ENCODE data around the gene OBSCN. TPM values are rescaled to one million over a fixed set of nuclear protein-coding genes. Genes with fewer than 3 reads are reported as not detected.

OBSCN gene
- total and polyA plus RNA-seq, 2 of the 13 experiments (the other 11 are each of a cell fraction or from before 2014, with no cell fraction given), result 0.20 TPM

- CTCF ChIA-PET (ENCODE audit: low intra/inter-chr PET ratio, low total read pairs), result no interaction called here
- no peak overlapping the region for H3K4me3 ChIP-seq (replicated peaks in 1 of 3; ENCODE audit: insufficient read depth in 1 of 3, low read depth in 2 of 3, low read length in 3 of 3)
Observed at GRCh38 chr1:228321435-228321834, 113.6 kb downstream of the OBSCN start.

More at GRCh38 chr1:228321435-228321834, 113.6 kb downstream of the OBSCN start:
- Histone ChIP-seq H3K9me3 (ENCODE audit: low read length) (no peaks in the 10 kb centered on the region), H4K20me1 (ENCODE audit: insufficient read depth, low read length) (no peaks in the 10 kb centered on the region), H2AFZ (ENCODE audit: low read length) (no peak overlapping the region), H3K27ac (ENCODE audit: extremely low read length, insufficient read depth, low read length) (no peak overlapping the region), H3K4me2 (ENCODE audit: low read depth, low read length) (no peak overlapping the region), H3K4me1 (ENCODE audit: insufficient read depth, low read length) (no peaks in the 10 kb centered on the region), H3K27me3 (ENCODE audit: control insufficient read depth in 1 of 2, insufficient read depth in 2 of 2, low read length in 2 of 2) (no peaks in the 10 kb centered on the region; a peak in 1 of 5 replicates), H3K36me3 (replicated peaks in 1 of 2; ENCODE audit: control insufficient read depth in 1 of 2, insufficient read depth in 2 of 2, low read length in 2 of 2) (no peaks in the 10 kb centered on the region), H3K9ac (ENCODE audit: insufficient read depth, low read depth, low read length) (no peak overlapping the region), H3K79me2 (ENCODE audit: insufficient read depth, low read length) (no peaks in the 10 kb centered on the region)
- TF ChIP-seq, protein P1, sequence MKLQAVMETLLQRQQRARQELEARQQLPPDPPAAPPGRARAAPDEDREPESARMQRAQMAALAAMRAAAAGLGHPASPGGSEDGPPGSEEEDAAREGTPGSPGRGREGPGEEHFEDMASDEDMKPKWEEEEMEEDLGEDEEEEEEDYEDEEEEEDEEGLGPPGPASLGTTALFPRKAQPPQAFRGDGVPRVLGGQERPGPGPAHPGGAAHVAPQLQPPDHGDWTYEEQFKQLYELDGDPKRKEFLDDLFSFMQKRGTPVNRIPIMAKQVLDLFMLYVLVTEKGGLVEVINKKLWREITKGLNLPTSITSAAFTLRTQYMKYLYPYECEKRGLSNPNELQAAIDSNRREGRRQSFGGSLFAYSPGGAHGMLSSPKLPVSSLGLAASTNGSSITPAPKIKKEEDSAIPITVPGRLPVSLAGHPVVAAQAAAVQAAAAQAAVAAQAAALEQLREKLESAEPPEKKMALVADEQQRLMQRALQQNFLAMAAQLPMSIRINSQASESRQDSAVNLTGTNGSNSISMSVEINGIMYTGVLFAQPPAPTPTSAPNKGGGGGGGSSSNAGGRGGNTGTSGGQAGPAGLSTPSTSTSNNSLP (IDR thresholded peaks at IDR 0.05; ENCODE audit: low read depth, low read length), result no peak
- TF ChIP-seq BRD4 (CRISPR knock-in tag; IDR thresholded peaks at IDR 0.05) (no peak), WIZ (CRISPR knock-in tag; IDR thresholded peaks at IDR 0.05) (no peak), NCOA1 (CRISPR knock-in tag; IDR thresholded peaks at IDR 0.05) (no peak), ATF5 (CRISPR knock-in tag; IDR thresholded peaks at IDR 0.05; ENCODE audit: low read depth) (no peak), RCOR2 (CRISPR knock-in tag; IDR thresholded peaks at IDR 0.05) (no peak), RFX5 (IDR thresholded peaks at IDR 0.05; ENCODE audit: low read depth, low read length) (no peak), ZSCAN30 (CRISPR knock-in tag; IDR thresholded peaks at IDR 0.05) (no peak), MLLT10 (CRISPR knock-in tag; IDR thresholded peaks at IDR 0.05) (no peak), ZNF720 (CRISPR knock-in tag; IDR thresholded peaks at IDR 0.05) (no peak), ARNT2 (CRISPR knock-in tag; IDR thresholded peaks at IDR 0.05; ENCODE audit: low read depth) (no peak), ATF6 (CRISPR knock-in tag; conservative IDR thresholded peaks at IDR 0.05) (no peak)
- TF ChIP-seq, protein P2, sequence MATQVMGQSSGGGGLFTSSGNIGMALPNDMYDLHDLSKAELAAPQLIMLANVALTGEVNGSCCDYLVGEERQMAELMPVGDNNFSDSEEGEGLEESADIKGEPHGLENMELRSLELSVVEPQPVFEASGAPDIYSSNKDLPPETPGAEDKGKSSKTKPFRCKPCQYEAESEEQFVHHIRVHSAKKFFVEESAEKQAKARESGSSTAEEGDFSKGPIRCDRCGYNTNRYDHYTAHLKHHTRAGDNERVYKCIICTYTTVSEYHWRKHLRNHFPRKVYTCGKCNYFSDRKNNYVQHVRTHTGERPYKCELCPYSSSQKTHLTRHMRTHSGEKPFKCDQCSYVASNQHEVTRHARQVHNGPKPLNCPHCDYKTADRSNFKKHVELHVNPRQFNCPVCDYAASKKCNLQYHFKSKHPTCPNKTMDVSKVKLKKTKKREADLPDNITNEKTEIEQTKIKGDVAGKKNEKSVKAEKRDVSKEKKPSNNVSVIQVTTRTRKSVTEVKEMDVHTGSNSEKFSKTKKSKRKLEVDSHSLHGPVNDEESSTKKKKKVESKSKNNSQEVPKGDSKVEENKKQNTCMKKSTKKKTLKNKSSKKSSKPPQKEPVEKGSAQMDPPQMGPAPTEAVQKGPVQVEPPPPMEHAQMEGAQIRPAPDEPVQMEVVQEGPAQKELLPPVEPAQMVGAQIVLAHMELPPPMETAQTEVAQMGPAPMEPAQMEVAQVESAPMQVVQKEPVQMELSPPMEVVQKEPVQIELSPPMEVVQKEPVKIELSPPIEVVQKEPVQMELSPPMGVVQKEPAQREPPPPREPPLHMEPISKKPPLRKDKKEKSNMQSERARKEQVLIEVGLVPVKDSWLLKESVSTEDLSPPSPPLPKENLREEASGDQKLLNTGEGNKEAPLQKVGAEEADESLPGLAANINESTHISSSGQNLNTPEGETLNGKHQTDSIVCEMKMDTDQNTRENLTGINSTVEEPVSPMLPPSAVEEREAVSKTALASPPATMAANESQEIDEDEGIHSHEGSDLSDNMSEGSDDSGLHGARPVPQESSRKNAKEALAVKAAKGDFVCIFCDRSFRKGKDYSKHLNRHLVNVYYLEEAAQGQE (IDR thresholded peaks at IDR 0.05; ENCODE audit: borderline replicate concordance in 1 of 2, low read depth in 1 of 2, low read length in 2 of 2), result no peak
- in situ Hi-C loops (cut with HindIII; ENCODE audit: extremely low pct_ligation_motif_present, low pct_unique_long_range_greater_than_20kb), result no loop called here
- FAIRE-seq (no peak), ATAC-seq (no peak), DNase-seq (ENCODE audit: low spot score) (no peak)
- BruUV-seq (replicated peaks), result no TSS peak
- intact Hi-C loops (cut with micrococcal nuclease; ENCODE audit: unreplicated experiment), result no loop called here
- 8% methylated on average over 2 of the region's 11 CpGs for WGBS (ENCODE audit: low lambda C conversion rate)
- POLR2A ChIA-PET, result no interaction called here
